GM19240 (cell line): ENCODE measurements around the gene THPO.
"Not testable (repeated sequence)": the region's sequence is repeated elsewhere in the genome, so short reads cannot be mapped to it uniquely, and the experiment has no call there.

Experiments
- DNase-seq: peaks from one replicate; pipeline ENCODE4 v3.0.0; 2011; ENCODE audit warnings: low spot score; ENCODE audit not compliant: insufficient read length

The THPO gene

DNA sequence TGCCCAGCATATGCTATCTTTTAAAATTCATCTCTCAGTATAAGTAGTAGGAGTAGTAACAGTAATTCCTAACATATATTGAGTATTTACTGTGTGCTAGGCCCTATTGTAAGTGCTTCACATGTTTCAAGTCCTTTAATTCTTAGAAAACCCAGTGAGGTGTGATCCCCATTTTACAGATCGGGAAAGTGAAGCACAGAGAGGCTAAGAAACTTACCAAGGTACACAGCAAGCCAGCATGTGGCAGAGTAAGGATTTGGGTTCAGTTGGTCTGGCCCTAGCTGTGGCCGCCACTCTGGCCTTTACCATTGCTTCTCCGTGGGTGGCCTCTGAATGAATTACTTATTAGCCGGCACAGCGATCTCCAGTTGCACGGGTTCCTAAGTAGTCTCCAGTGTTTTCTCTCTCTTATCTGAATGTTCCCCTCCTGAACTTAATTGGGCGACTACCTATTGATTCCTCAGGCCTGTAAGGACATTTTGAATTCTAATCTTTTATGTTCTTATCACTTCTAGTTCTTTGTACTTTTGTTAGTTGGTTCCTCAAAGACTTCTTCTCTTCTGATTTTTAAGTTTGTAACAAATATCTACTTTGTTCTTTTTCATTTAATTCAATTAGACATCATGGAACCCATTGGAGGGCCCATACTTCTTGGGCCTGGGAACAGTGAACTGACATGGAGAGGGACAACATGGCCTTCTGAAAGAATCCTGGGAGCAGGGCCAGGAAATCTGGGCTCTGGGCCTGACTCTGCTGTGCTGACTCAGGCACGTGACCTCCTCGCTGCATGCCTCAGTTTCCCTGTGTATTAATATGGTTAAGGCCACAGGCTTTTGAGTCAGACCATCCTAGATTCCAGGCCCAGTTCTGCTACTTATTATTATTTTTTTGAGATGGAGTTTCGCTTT is 28.2 kb downstream of the THPO start:
- DNase-seq: no peak

- DNase-seq: no peak
Observed at GRCh38 chr3:184348057-184348382, 30.0 kb downstream of the THPO start.

GRCh38 chr3:184347321-184348056 is 30.5 kb downstream of the THPO start:
- no peak for DNase-seq

GRCh38 chr3:184346480-184347190 is 31.4 kb downstream of the THPO start:
- no peak for DNase-seq

- no peak for DNase-seq
Observed at GRCh38 chr3:184345317-184346144, 32.5 kb downstream of the THPO start.

- no peak for DNase-seq
Observed at GRCh38 chr3:184344579-184345316, 33.3 kb downstream of the THPO start.

DNA sequence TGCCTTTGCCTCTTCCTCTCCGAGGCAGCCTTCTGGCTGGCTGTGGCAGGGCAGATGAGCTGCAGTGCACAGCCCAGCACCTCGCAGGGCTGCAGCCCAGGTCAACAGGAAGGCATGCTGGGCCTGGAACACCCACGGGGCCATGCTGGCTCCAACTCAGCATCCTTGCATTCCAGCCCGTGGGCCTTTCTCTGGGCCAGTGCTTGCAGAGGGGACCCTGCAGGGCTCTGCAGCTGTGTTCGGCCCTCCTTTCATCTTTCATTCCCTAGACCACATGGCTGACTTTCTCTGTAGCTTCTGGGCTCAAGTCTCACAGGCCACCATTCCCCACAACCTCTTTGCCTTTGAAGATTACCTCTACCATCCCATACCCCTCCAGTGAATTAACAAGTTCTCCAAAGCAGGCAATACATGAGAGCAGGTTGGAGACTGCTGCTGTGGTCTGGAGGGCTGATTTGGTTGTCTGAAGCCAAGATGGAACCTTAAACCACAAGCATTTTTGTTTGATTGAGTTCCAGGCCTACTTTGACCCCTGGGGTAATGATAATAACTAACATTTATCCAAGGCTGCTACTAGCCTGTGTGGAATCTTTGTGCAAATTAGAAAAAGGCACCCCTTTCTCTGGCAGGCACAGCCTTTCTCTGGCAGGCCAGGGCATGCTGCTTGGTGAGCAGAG is 34.7 kb downstream of the THPO start:
- DNase-seq: no peak

- no peak for DNase-seq
Observed at GRCh38 chr3:184341925-184342324, 36.1 kb downstream of the THPO start.

DNA sequence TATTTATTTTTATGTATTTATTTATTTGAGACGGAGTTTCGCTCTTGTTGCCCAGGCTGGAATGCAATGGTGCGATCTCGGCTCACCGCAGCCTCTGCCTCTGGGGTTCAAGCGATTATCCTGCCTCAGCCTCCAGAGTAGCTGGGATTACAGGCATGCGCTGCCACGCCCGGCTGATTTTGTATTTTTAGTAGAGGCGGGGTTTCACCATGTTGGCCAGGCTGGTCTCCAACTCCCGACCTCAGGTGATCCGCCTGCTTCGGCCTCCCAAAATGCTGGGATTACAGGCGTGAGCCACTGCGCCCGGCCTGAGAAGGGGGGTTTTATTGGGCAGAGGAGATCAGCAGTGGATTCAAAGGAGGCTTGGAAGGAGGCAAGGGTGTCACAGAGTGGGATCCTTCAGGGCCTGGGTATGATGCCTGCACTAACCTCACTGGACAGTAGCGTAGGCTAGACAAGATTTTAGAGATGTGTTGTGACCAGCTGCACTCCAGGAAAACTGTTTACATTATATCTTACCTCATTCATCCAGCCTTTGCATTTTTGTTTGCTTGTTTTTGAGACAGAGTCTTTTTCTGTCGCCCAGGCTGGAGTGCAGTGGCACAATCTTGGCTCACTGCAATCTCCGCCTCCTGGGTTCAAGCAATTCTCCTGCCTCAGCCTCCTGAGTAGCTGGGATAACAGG is 38.4 kb downstream of the THPO start:
- not testable (repeated sequence) for DNase-seq

DNA sequence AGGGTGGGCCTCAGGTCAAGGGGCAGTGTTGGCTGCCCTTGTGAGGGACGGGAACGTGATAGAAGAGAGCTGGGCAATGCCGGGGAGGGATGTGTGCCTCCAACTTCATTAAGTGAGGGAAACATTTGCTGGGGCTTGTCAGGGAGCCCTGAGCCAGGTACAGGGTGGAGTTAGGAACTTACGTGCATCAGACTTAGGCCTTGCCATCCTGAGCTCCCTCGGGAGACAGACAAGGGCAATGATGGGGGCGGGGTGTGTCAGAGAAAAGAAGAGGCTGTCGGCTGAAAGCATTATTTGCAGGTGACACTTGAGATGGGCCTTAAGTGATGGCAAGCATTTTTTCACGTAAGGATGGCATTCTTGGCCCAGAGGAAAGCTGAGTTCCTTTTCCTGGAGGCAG is 39.0 kb downstream of the THPO start:
- no peak for DNase-seq

DNA sequence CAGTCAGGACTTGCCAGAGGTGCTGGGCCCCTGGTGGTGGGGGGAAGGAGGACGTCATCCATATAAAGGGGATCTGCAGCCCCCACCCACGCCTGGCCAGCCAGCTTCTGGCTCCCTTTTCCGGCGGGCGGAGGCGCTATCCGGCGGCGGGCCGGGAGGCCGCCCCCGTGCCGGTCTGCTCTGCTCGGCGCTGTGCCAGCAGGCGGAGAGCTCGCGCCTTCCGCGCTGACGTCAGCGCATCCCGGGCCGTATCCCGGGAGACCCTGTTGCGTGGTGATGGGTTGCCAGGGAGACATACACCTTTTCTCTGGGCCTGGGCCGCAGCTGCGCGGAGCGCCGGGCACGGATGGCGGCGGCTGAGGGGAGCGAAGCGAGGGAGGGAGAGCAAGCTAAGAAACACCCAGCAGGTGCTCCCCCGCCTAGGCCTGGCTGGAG is 39.5 kb downstream of the THPO start:
- DNase-seq: no peak

DNA sequence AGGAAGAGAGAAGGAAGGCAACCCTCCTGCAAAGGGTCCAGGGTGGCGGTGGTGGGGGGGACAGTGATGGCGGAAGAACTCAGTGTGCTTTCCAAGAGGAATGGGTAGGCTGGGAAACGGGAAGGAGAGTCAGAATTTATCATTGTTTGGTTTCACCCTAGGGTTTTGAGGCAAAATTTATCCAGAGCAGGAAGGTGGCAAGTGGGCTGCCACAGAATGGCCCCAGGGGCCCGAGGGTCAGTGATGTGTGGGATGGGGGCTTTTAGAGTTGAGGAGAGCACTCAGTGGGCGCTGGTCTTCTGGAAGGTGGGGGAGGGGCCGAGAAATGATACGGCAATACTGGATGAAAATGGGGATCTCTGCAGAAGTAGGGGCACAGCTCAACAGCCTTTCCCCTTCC is 40.0 kb downstream of the THPO start:
- no peak for DNase-seq

DNA sequence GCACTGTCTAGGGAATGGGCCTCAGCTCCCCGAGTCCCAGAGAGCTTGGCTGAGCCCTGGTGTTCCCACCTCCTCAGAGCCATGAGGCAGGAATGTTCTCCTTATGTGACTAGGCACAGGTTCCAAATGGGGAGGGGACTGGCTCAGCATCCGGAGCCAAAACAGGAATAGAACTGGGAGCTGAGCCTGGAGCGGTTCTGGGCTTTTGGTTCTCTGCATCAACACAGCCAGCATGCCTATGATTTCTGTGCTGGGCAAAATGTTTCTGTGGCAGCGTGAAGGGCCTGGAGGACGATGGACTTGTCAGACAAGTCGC is 40.6 kb downstream of the THPO start, which contains the start of gene FAM131A:
FAM131A (plus strand) TSS at position 202 of the 316 bp plus-strand sequence; CDS start at position 233, 31 bp downstream.
- no peak for DNase-seq

GRCh38 chr3:184336547-184337398 is 41.2 kb downstream of the THPO start:
- no peak for DNase-seq

DNA sequence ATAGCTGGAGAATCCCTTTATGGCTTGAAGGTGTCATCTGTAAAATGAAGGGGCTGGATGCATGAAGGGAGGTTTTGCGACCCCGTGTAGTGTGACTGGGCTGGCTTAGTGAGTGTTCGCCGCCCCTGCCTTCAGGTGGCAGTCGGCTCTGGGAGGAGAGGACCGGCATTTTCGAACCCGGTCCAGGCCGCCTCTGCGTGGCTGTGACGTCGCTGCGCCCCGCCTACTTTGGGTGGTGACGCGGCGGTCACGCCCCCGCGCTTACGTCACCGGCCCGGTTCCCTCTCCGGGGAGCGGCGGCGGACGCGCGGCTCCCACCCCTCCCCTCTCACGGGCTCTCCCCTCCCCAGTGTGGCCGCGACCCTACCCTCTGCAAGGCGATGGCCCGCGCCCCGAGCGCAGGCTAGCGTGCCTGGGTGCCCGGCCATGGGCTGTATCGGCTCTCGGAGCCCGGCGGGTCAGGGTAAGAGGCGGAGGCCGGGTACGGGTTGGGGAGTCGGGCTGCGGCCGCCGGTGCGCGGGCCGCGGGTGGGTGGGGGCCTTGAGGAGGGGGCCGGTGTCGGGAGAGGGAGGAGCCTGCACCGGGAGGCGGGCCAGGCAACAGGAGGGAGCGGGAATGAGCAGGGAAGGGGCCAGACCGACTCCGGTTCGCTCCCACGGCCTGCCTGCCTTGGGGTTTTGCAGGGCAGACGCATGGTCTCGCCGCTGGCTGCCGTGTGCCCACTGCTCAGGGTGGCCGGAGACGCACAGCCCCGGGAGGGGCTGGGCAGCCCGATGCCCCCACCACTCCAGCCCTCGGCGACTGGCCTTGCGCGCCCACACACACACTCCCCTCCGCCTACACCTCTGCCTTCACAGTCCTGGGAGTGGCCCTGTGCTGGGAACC is 42.1 kb downstream of the THPO start:
- DNase-seq: peak; percentile 73

DNA sequence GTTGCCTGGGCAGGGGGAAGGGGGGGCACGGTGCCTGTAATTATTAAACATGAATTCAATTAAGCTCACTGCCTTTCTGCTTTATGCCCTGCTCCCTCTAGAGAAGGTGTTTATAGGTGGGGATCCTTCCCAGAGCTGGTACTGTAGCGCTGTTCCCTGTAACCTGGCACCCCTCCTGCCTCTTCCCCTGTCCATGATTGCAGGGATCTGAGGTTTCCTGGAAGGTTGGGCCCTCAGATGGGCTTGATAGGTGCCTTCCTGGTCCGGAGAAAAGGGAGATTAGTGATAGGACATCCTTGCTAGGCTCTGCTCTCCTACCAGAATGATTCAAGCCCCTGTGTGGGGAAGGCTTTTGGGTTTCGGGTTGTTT is 42.7 kb downstream of the THPO start:
- no peak for DNase-seq

- DNase-seq: no peak
Observed at GRCh38 chr3:184334470-184335158, 43.4 kb downstream of the THPO start.
